ENCODE measurements around the gene PPFIBP2. TPM values are rescaled to one million over a fixed set of nuclear protein-coding genes. Genes with fewer than 3 reads are reported as not detected.

The PPFIBP2 gene
- total RNA-seq, 4 donors from 2014 or later: 7.5 to 12.5 (median 10.0) TPM

DNA sequence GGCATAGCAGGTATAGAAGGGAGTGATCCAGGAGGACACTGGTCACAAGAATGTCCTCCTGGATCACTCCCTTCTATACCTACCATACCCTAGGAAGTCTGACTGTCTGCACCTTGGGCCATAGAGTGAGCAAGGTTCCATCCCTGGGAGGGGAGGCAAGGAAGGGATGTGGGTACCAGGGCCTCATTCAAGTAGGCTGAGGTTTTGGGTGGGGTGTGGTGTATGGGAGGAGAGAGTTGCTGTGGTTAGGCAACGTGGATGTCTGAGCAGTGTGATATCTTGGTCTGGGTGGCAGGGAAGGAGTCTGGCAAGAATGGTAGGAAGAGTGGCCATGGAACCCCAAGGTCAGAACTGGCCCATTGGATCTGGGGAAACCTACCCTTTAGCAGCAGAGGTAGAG lies 13.2 kb downstream of the PPFIBP2 start:
- WGBS: 92% methylated on average over 1 of the region's 1 CpG
- H3K27me3 ChIP-seq: no peaks in the 10 kb centered on the region
- no peaks in the 10 kb centered on the region for H3K36me3 ChIP-seq
- H3K27ac ChIP-seq (replicated peaks in 1 of 4): no peak overlapping the region
- H3K9me3 ChIP-seq: no peaks in the 10 kb centered on the region
- intact Hi-C loops (cut with DNase I): no loop called here
- H3K4me3 ChIP-seq: no peak overlapping the region
- H3K4me1 ChIP-seq: peaks cover 4 to 16% (median 10%) of the 10 kb centered on the region in 4 donors
- DNase-seq (ENCODE audit: extremely low spot score): no peak
- TF ChIP-seq POLR2A (IDR thresholded peaks at IDR 0.05; ENCODE audit: low read depth) (no peak), EP300 (IDR thresholded peaks at IDR 0.05) (no peak), POLR2AphosphoS5 (IDR thresholded peaks at IDR 0.05) (no peak)
- TF ChIP-seq, protein P1, sequence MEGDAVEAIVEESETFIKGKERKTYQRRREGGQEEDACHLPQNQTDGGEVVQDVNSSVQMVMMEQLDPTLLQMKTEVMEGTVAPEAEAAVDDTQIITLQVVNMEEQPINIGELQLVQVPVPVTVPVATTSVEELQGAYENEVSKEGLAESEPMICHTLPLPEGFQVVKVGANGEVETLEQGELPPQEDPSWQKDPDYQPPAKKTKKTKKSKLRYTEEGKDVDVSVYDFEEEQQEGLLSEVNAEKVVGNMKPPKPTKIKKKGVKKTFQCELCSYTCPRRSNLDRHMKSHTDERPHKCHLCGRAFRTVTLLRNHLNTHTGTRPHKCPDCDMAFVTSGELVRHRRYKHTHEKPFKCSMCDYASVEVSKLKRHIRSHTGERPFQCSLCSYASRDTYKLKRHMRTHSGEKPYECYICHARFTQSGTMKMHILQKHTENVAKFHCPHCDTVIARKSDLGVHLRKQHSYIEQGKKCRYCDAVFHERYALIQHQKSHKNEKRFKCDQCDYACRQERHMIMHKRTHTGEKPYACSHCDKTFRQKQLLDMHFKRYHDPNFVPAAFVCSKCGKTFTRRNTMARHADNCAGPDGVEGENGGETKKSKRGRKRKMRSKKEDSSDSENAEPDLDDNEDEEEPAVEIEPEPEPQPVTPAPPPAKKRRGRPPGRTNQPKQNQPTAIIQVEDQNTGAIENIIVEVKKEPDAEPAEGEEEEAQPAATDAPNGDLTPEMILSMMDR (IDR thresholded peaks at IDR 0.05): no peak

DNA sequence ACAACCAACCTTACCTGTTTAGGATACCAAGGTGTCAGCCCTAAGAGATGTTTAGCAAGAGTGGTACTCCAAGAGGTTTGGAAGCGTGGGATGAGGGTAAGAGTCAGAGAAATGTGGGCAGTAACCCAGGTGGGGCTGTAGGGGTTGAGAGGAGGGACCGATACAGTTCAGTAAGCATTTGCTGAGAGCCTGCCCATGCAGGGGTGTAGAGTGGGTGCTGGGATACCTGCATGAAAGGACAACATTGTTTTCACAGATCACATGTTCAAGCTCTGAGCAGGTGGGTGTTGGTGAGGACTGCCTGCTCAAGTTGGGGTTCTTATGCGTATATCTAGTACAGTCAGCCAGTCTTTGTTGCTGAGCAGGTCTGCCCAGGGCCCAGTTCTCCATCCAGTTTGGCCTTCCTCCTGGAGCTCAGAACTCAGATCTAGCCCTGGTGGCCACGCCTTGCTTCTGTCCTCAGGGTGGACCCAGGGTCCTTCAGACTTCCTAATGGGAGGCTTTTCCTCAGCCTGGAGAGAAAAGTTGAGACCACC lies 14.8 kb downstream of the PPFIBP2 start:
- intact Hi-C loops (cut with DNase I): no loop called here
- 96% methylated on average over 4 of the region's 4 CpGs for WGBS
- Histone ChIP-seq H3K9me3 (no peaks in the 10 kb centered on the region), H3K27ac (replicated peaks in 1 of 4) (no peak overlapping the region), H3K4me1 (peaks cover 4 to 10% (median 8%) of the 10 kb centered on the region in 4 donors), H3K36me3 (no peaks in the 10 kb centered on the region), H3K27me3 (no peaks in the 10 kb centered on the region), H3K4me3 (no peak overlapping the region)
- TF ChIP-seq, protein P1 (IDR thresholded peaks at IDR 0.05): no peak
- no peak for TF ChIP-seq POLR2A (IDR thresholded peaks at IDR 0.05; ENCODE audit: low read depth)
- no peak for TF ChIP-seq POLR2AphosphoS5 (IDR thresholded peaks at IDR 0.05)
- TF ChIP-seq EP300 (IDR thresholded peaks at IDR 0.05): no peak
- DNase-seq (ENCODE audit: extremely low spot score): no peak

DNA sequence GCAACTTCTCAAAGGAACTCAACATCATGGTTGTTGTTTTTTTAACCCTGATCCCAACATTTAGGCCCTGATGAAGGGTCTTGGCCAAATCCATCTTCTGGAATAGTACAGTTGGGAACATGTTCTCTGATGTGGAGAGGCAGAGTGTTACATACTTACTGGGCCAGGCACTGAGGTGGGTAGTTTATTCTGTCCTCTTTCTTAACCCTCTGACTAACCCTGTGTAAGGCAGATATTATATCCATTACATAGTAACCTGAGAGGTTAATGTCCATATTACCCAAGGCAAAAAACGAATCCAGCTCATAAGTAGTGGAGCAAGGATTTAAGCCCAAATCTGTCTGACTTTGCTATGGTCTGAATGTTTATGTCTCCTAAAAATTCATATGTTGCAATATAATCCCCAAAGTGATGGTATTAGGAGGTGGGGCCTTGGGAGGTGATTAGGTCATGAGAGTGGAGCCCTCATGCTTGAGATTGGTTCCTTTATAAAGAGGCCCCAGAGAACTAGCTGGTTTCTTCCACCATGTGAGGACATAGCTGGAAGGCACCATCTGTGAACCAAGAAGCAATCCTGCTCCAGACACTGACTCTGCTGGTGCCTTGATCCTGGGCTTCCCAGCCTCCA lies 16.3 kb downstream of the PPFIBP2 start:
- intact Hi-C loops (cut with DNase I): no loop called here
- H3K27ac ChIP-seq (replicated peaks in 1 of 4): no peak overlapping the region
- TF ChIP-seq POLR2A (IDR thresholded peaks at IDR 0.05; ENCODE audit: low read depth) (no peak), POLR2AphosphoS5 (IDR thresholded peaks at IDR 0.05) (no peak), EP300 (IDR thresholded peaks at IDR 0.05) (no peak)
- TF ChIP-seq, protein P1 (IDR thresholded peaks at IDR 0.05): no peak
- H3K4me1 ChIP-seq: no peaks in the 10 kb centered on the region
- no peaks in the 10 kb centered on the region for H3K36me3 ChIP-seq
- 94% methylated on average over 1 of the region's 1 CpG for WGBS
- H3K4me3 ChIP-seq: no peak overlapping the region
- H3K9me3 ChIP-seq: no peaks in the 10 kb centered on the region
- no peak for DNase-seq (ENCODE audit: extremely low spot score)
- no peaks in the 10 kb centered on the region for H3K27me3 ChIP-seq

DNA sequence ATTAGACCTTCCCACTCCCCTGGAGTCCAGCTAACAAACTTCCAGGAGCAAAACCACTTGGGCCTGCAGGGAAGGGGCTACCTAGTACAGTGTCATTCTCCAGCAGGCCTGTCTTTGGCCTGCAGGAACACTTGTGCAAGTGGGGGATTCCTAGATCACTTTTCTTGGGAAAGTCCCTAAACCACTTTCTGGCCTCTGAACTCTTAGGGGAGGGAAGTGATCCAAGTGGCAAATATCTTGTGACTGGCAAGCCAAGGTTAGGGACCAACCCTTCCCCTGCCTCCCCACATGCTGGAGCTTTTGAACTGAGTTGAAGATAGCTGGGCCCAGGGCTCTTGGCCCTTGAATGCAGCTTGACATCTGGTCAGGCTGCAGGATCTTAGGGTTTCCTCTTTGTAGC lies 17.2 kb downstream of the PPFIBP2 start:
- DNase-seq (ENCODE audit: extremely low spot score): no peak
- intact Hi-C loops (cut with DNase I): no loop called here
- Histone ChIP-seq H3K36me3 (no peaks in the 10 kb centered on the region), H3K27me3 (no peaks in the 10 kb centered on the region), H3K27ac (replicated peaks in 1 of 4) (no peak overlapping the region), H3K4me3 (no peak overlapping the region), H3K9me3 (no peaks in the 10 kb centered on the region), H3K4me1 (no peaks in the 10 kb centered on the region)
- TF ChIP-seq POLR2A (IDR thresholded peaks at IDR 0.05; ENCODE audit: low read depth) (no peak), POLR2AphosphoS5 (IDR thresholded peaks at IDR 0.05) (no peak), EP300 (IDR thresholded peaks at IDR 0.05) (no peak)
- TF ChIP-seq, protein P1 (IDR thresholded peaks at IDR 0.05): no peak

Data from esophagus muscularis mucosa (tissue), 4 donors.